Measurements from ENCODE around the gene GABRG2. TPM values are rescaled to one million over a fixed set of nuclear protein-coding genes. Genes with fewer than 3 reads are reported as not detected.
"Not testable (repeated sequence)": the region's sequence is repeated elsewhere in the genome, so short reads cannot be mapped to it uniquely, and the experiment has no call there.

Gene GABRG2
- total RNA-seq = 37.4 TPM

GRCh38 chr5:162067655-162068411 is at the start of gene GABRG2:
TSS of gene GABRG2 (plus strand) at chr5:162067773. CDS start at chr5:162068000, 227 bp downstream.
- peak; percentile 12 for DNase-seq

- DNase-seq = no peak
These were observed 42.3 kb upstream of the GABRG2 start for GRCh38 chr5:162025312-162025711.

- DNase-seq = no peak
These were observed 40.8 kb upstream of the GABRG2 start for GRCh38 chr5:162026803-162027202.

GRCh38 chr5:162037431-162037830 is 30.1 kb upstream of the GABRG2 start:
- DNase-seq = no peak

- DNase-seq = no peak
These were observed 20.3 kb upstream of the GABRG2 start for GRCh38 chr5:162047279-162047678.

GRCh38 chr5:162052676-162053075 is 14.9 kb upstream of the GABRG2 start:
- no peak for DNase-seq

- not testable (repeated sequence) for DNase-seq
These were observed 12.5 kb upstream of the GABRG2 start for GRCh38 chr5:162055095-162055494.

GRCh38 chr5:162067162-162067561 is 411 bp upstream of the GABRG2 start:
- no peak for DNase-seq

- DNase-seq = peak; percentile 10
These were observed 839 bp downstream of the GABRG2 start for GRCh38 chr5:162068412-162068811.

GRCh38 chr5:162068936-162069335 is 1.4 kb downstream of the GABRG2 start:
- no peak for DNase-seq

GRCh38 chr5:162078805-162079204 is 11.2 kb downstream of the GABRG2 start:
- no peak for DNase-seq

- no peak for DNase-seq
These were observed 23.8 kb downstream of the GABRG2 start for GRCh38 chr5:162091336-162091735.

GRCh38 chr5:162096448-162096847 is 28.9 kb downstream of the GABRG2 start:
- DNase-seq = no peak

GRCh38 chr5:162107591-162107990 is 40.0 kb downstream of the GABRG2 start:
- DNase-seq = peak; percentile 6

- DNase-seq = peak; percentile 12
These were observed 52.2 kb downstream of the GABRG2 start for GRCh38 chr5:162119801-162120200.

- peak; percentile 28 for DNase-seq
These were observed 60.5 kb downstream of the GABRG2 start for GRCh38 chr5:162128117-162128516.

- no peak for DNase-seq
These were observed 64.8 kb downstream of the GABRG2 start for GRCh38 chr5:162132348-162132747.

GRCh38 chr5:162139190-162139589 is 71.6 kb downstream of the GABRG2 start:
- no peak for DNase-seq

GRCh38 chr5:162154242-162154641 is 86.7 kb downstream of the GABRG2 start:
- DNase-seq = no peak

- no peak for DNase-seq
These were observed 92.8 kb downstream of the GABRG2 start for GRCh38 chr5:162160401-162160800.

- no peak for DNase-seq
These were observed 96.1 kb downstream of the GABRG2 start for GRCh38 chr5:162163663-162164062.

GRCh38 chr5:162174358-162174974 is 106.9 kb downstream of the GABRG2 start:
- no peak for DNase-seq

- DNase-seq = no peak
These were observed 119.8 kb downstream of the GABRG2 start for GRCh38 chr5:162187371-162187770.

- DNase-seq = no peak
These were observed 122.1 kb downstream of the GABRG2 start for GRCh38 chr5:162189719-162190118.
